GM12875 (cell line): ENCODE data around the gene PAX5.

Experiments
- H3K4me3 ChIP-seq: one replicate; pipeline ENCODE4 v1.5.1; 2011; ENCODE audit warnings: low read depth, low read length, control low read depth
- CTCF ChIP-seq: IDR thresholded peaks from 2 replicates; pipeline ENCODE4 v1.5.1; 2011; ENCODE audit warnings: low read depth, mild to moderate bottlenecking, control low read depth, inconsistent platforms, low read length, moderate library complexity, borderline replicate concordance; ENCODE audit not compliant: insufficient read depth

Gene PAX5

GRCh38 chr9:36823934-36824333, 210.1 kb downstream of the PAX5 start:
- TF ChIP-seq CTCF = no peak
- no peak overlapping the region for H3K4me3 ChIP-seq

- no peak for TF ChIP-seq CTCF
- no peak overlapping the region for H3K4me3 ChIP-seq
These were observed 210.6 kb downstream of the PAX5 start for GRCh38 chr9:36823466-36823865.

- TF ChIP-seq CTCF = no peak
- H3K4me3 ChIP-seq = no peak overlapping the region
These were observed 211.9 kb downstream of the PAX5 start for GRCh38 chr9:36822201-36822600.

GRCh38 chr9:36820392-36820861, 213.6 kb downstream of the PAX5 start:
- no peak overlapping the region for H3K4me3 ChIP-seq
- no peak for TF ChIP-seq CTCF

GRCh38 chr9:36818965-36819870, 214.8 kb downstream of the PAX5 start:
- no peak overlapping the region for H3K4me3 ChIP-seq
- no peak for TF ChIP-seq CTCF

GRCh38 chr9:36818242-36818938, 215.7 kb downstream of the PAX5 start:
- no peak overlapping the region for H3K4me3 ChIP-seq

More at GRCh38 chr9:36818242-36818938, 215.7 kb downstream of the PAX5 start:
- no peak for TF ChIP-seq CTCF
